ENCODE results near the gene KRT8.
"Not testable (repeated sequence)": the region's sequence is repeated elsewhere in the genome, so short reads cannot be mapped to it uniquely, and the experiment has no call there.

The KRT8 gene

DNA sequence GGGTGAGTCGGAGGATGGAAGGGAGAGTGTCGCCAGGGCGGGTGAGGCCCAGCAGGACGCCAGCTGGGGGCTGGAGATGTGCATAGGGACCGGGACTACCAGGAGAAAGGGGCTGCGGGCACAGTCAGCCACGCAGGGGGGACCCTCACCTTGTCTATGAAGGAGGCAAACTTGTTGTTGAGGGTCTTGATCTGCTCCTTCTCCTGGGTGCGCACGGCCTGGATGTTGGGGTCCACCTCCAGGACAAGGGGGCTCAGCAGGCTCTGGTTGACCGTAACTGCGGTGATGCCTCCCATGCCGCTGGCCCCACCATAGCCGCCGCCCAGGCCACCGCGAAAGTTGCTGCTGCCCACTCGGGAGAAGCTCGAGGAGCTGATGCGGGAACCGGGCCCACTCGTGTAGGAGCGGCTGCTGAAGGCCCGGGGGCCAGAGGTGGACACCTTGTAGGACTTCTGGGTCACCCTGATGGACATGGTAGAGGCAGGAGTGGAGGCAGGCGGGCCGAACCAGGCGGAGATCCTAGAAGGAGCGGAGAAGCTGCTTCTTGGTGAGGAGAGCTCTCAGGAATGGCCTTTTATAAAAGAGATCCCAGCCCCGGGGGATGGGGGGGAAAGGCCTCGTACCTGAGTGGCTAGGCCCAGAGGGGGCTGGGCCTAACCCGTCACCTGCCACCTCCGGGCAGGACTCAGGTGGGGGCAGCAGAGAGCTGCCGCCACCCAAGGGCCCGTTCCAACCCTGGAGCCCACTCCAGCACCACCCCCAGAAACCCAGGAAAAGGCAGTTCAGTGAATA is at the start of gene KRT8:
Gene KRT8 (minus strand): TSS at position 568 of the 792 bp plus-strand sequence. CDS start 95 bp downstream, at position 473.
- DNase-seq: not testable (repeated sequence)

- no peak for DNase-seq
These were observed 48.4 kb upstream of the KRT8 start for GRCh38 chr12:52953181-52953841.

DNA sequence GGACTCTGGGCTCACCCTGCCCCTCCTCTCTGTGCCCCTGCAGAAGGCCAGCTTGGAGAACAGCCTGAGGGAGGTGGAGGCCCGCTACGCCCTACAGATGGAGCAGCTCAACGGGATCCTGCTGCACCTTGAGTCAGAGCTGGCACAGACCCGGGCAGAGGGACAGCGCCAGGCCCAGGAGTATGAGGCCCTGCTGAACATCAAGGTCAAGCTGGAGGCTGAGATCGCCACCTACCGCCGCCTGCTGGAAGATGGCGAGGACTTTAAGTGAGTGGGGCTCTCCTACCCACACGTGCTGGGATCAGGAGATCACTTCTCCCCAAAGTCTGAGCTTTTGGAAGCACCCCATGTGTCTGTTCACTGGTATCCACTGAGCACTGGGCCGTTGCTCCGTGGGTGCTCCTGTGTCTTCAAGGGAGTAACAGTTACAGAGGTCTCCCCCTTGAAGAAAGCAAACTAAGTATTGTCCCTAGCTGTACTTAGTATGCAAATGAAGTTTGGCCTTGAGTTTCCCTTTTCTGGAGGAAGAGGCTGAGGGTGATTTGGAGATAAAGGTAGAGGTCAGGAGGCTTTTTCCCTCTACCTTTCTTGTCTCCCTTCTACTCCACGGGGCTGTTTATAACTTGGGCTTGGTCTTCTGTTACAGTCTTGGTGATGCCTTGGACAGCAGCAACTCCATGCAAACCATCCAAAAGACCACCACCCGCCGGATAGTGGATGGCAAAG is 47.4 kb upstream of the KRT8 start:
- peak; percentile 18 for DNase-seq

DNA sequence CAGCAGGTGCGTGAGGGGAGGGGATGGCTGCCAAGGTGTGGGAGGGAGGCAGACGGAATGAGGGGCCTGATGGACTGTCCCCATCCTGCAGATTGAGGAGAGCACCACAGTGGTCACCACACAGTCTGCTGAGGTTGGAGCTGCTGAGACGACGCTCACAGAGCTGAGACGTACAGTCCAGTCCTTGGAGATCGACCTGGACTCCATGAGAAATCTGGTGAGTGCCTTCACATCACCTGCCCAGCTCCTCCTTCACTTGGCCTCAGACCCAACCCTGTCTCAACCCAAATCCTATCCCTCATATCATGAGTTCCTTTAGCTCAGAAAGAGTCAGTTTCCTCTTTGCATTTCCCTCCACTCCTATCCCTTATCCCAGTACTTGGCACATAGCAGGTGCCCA is 46.8 kb upstream of the KRT8 start:
- DNase-seq: no peak

DNA sequence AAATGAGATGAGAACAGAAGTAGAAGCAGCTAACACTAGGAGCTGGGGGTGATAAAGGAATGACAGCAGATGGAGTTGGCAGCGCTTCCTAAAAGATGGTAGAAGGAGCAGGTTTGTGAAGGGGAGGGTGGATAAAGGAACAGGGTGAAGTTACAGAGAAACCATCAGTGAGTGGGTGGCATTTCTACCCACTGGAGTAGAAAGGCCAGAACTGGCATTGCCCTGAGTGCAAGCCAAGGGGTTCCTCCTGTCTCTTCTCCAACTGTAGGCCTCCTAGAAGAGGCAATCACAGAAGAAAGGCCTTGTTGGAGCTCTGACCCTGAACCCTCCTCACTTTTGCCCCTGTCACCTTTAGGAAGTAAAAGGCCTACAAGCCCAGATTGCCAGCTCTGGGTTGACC is 46.2 kb upstream of the KRT8 start:
- no peak for DNase-seq

- no peak for DNase-seq
These were observed 45.7 kb upstream of the KRT8 start for GRCh38 chr12:52950553-52950952.

DNA sequence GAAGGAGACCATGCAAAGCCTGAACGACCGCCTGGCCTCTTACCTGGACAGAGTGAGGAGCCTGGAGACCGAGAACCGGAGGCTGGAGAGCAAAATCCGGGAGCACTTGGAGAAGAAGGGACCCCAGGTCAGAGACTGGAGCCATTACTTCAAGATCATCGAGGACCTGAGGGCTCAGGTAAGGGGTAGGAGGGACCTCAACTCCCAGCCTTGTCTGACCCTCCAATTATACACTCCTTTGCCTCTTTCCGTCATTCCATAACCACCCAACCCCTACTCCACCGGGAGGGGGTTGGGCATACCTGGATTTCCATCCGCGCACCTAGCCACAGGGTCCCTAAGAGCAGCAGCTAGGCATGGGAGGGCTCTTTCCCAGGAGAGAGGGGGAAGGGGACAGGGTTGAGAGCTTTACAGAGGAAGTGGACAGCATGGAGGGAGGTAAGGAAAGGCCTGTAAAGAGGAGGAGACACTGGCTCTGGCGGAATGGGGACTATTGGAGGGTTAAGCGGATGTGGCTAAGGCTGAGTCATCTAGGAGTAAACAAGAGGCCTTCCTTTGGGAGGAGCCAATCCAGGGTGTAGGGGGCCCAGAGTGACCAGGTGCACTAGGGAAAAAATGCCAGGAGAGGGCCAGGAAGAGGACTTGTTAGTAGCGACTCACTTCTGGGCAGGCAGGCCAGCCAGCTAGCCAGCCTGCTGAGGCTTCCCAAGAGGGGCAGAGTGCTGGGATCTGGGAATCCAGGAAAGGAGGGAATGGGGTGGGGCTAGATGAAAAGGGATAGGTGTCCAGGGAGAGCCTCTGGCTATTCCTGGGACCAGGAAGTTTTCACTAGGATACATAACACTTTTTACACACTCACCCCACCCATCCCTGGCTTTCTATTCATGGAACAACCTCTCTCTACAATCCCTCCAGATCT is 44.8 kb upstream of the KRT8 start:
- DNase-seq: peak; percentile 46

GRCh38 chr12:52947738-52948423 is 43.0 kb upstream of the KRT8 start:
- DNase-seq: no peak

DNA sequence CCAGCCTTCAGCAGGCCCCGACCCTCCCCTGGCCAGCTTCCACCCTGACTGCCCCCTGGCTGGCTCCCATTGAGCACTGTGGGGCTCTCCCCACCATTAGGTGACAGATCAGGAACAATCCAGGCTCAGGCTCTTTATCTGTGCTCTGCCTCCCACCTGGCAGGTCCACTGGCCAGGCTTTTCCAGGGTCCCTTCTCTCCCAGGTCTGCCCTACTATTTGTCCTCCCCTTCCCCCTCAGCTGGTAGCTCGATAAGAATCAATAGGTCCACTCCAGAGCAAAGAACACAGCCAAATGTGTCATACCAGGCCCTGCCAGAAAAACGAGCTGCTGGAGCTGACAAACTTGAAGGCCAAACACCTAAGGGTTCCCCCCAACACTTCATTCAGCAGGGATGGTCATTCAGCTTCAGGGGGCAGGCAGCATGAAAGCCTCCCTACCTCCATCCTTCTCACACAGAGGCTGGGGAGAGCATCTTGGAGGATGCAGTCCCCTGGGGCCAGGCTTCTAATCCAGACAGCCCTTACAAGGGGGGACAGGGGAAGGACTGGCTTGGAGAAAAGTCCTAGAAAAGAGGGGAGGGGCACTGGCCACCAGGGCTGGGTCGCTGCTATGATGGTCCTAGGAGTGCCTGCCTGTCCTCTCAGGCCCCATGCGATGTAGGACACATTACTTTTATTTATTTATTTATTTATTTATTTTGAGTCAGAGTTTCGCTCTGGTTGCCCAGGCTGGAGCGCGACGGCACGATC is 42.1 kb upstream of the KRT8 start:
- no peak for DNase-seq

- no peak for DNase-seq
These were observed 41.5 kb upstream of the KRT8 start for GRCh38 chr12:52946334-52946733.

- DNase-seq: no peak
These were observed 40.7 kb upstream of the KRT8 start for GRCh38 chr12:52945389-52946232.

DNA sequence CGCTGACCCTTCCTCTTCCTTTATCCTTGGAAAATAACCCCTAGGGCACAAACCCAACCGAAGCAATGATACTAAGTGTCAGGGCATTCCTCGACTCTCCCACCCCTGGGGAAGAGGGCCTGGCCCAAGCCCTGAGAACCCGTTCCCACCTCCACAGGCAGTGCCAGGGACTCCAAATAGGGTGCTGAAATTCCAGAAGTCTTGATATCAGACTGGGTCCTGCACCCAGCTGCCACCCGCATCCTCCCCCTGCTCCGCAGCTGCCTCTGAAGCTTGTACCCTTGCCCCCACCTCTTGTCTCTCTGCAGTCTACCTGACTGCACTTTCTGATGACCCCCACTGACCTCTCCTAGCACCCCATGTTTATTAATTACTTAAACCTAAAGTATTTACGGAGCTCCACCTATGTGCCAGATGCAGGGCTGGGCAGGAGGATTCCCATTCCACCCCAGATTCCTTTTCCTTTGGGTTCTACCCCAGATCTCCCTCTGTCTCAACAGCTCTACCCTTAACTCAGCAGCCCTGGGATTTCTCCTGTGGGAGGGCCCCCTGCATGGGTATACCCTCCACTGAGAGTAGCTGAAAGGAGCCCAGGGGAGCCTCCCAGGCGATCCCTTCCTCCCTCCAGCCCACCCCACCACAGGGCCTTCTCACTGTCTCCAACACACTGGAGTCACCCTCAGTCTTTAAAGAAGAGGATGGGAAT is 40.0 kb upstream of the KRT8 start:
- DNase-seq: no peak

- no peak for DNase-seq
These were observed 38.0 kb upstream of the KRT8 start for GRCh38 chr12:52942901-52943181.

GRCh38 chr12:52942066-52942900 is 37.4 kb upstream of the KRT8 start:
- DNase-seq: no peak

DNA sequence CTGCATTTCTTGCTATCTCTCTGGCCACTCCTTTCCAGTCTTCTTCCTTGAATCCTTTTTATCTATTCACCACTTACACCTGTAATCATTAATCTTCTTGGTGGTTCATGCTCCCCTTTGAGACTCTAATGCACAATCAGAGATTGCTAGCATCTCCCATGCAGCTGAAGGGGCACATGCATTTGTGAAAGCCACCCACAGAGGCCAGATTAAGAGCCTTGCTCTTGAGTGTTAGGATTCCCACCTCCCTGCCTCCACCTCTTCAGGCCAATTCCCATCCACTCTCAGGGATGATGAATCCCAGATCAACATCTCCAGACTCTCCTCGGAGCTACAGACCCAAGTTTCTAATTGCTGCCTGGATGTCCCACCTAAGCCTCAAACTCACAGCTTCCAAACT is 24.7 kb upstream of the KRT8 start:
- DNase-seq: no peak

DNA sequence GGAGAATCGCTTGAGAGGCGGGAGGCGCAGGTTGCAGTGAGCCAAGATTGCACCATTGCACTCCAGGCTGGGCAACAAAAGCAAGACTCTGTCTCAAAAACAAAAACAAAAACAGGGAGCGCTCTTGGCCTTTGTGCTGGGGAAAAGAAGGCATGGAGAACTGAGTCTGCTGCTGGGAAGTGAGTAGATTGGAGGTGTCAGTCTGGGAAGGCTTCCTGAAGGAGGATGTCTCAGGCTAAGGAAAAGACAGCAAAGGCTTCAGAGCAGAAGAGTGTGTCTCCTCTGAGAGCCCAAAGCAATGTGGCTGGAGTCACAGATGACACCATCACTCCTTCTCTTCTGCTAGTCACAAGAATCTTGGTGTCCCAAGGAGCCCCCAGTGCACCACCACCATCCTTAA is 23.1 kb upstream of the KRT8 start:
- DNase-seq: no peak

- DNase-seq: no peak
These were observed 21.8 kb upstream of the KRT8 start for GRCh38 chr12:52926596-52927234.

All from hematopoietic multipotent progenitor cell treated with erythropoietin and hydrocortisone succinate and interleukin-3 and kit ligand, for 6 days (in vitro differentiated cells).